ENCODE measurements around the gene CDR2.

The CDR2 gene

GRCh38 chr16:22329199-22329695, 45.2 kb downstream of the CDR2 start:
- TF ChIP-seq POLR2A (IDR thresholded peaks at IDR 0.05; ENCODE audit: low read depth, low read length), result no peak
- FAIRE-seq (no peak), DNase-seq (ENCODE audit: insufficient read length, low spot score) (no peak)

- FAIRE-seq (no peak), DNase-seq (ENCODE audit: insufficient read length, low spot score) (no peak)
- no peak for TF ChIP-seq POLR2A (IDR thresholded peaks at IDR 0.05; ENCODE audit: low read depth, low read length)
Observed at GRCh38 chr16:22328081-22328725, 46.2 kb downstream of the CDR2 start.

DNA sequence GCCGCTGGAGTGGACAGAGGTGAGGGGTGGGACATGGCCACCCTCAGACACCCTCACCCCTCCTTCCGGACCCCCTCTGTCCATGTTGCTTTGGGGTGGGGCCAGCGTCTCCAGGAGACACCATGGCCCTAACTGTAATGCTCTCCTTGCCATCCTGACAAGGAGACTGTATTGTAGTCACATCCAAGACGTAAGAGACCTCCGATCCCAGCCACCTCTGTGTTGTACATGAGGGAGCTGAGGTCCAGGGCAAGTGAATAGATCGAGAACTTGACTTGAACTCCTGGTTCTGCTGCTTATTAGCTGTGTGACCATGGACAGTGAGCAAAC, 47.0 kb downstream of the CDR2 start:
- no peak for TF ChIP-seq POLR2A (IDR thresholded peaks at IDR 0.05; ENCODE audit: low read depth, low read length)
- FAIRE-seq (no peak), DNase-seq (ENCODE audit: insufficient read length, low spot score) (no peak)

DNA sequence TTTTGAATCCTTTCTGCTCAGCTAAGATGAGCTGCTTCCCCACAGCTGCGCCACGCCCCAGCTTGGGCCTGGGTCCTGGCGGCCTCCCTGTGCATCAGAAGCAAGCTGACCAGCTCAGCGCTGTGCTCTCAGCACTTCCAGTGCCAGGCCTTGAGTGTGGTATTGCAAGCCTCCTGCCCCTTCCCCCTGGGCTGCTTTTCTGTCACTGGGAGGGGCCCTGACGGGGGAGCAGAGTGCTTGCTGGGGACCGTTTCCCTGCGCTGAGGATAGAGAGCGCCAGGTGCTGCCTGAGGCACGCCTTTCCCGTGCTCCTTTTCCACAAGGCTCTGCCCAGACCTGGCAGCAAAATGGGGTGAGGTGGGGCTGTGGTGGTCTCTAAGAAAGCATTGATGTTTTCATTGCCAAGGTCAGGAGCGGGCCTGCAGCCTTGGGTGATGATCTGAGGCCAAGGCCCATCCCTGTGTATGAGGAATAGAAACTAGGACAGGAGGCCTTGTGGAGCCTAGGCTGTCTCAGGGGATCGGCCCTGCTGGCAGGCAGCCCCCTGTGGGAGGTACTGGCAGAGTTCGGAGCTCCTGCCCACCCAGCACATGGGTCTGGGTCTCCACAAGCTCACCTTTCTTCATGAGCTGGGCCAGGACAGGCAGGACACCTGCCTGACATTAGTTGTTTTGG, 47.5 kb downstream of the CDR2 start:
- DNase-seq (ENCODE audit: insufficient read length, low spot score), result no peak

DNA sequence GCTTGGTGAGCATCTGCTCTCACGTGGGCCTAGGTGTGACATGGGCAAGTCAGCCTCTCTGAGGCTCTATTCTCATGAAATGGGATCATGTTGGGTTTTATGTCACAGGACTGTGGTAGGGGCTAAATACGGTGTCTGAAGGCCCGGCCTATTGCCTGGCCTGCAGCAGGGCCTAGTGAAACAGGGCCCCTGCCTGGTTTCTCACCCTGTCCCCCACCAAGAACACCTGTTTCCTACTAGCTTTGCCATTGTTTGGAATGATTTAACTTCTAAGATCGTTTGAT, 48.1 kb downstream of the CDR2 start:
- DNase-seq (ENCODE audit: insufficient read length, low spot score) (no peak), FAIRE-seq (no peak)
- TF ChIP-seq POLR2A (IDR thresholded peaks at IDR 0.05; ENCODE audit: low read depth, low read length), result no peak

More for the DNA sequence above, 47.5 kb downstream of the CDR2 start:
- no peak for FAIRE-seq
- no peak for TF ChIP-seq POLR2A (IDR thresholded peaks at IDR 0.05; ENCODE audit: low read depth, low read length)

DNA sequence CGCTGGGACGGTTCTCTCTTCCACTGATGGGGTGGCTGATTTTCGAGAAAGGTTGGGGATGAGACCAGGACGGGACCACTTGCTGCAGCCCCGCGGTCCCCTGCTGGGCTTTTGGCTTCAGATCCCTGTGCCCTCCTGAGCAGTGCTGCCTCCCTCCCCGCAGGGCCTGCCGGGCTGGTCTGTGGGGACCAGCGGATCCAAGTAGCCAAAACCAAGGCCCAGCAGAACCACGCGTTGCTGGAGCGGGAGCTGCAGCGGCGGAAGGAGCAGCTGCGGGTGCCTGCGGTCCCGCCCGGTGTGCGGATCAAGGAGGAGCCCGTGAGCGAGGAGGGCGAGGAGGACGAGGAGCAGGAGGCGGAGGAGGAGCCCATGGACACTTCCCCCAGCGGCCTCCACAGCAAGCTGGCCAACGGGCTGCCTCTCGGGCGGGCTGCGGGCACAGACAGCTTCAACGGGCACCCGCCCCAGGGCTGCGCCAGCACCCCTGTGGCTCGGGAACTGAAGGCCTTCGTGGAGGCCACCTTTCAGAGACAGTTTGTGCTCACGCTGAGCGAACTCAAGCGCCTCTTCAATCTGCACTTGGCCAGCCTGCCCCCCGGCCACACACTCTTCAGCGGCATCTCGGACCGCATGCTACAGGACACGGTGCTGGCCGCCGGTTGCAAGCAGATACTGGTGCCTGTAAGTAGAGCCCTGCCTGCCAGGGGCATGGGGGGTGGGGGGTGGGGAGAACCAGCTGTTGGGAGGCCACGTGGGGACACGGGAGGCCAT, 48.6 kb downstream of the CDR2 start:
- no peak for FAIRE-seq

DNA sequence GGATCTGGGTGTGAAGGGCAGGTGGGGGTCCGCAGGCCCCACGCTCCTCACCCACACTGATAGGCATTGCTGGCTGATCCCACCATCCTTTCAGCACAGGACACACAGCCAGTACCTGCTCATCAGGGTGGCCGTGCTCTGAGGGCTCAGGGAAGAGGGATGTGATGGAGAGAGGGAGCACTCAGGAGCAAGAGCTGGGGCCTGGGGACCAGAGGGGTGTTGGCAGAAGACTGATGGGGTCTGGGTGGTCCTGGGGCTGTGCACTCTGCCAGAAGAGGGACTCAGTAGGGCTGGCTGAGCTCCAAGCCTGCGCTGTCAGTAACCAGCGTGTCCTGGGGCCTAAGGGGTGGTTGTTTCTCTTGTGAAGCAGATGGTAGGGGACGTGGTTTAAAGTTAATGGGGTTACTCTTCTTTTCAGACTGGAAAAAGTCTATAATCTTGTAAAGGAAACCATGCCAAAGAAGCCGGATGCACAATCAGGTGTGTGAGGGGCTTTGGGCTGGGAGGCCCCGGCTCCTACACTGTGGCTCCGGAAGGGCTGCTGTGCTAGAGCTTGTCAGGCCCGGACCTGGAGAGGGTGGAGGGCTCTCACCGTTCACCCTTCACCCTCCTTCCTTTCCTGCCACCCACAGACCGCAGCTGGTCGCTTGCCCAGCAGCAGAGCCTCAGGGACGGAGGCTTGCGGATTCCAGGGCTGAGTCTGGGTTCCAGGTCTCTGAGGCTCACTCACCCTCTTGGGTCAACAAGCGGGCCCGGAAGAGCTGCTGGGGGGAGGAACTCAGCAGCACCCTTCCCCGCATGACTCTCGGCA, 49.4 kb downstream of the CDR2 start:
- FAIRE-seq, result no peak

More for the DNA sequence above, 48.6 kb downstream of the CDR2 start:
- TF ChIP-seq POLR2A (IDR thresholded peaks at IDR 0.05; ENCODE audit: low read depth, low read length), result no peak
- no peak for DNase-seq (ENCODE audit: insufficient read length, low spot score)

GRCh38 chr16:22323959-22324786, 50.2 kb downstream of the CDR2 start:
- no peak for TF ChIP-seq POLR2A (IDR thresholded peaks at IDR 0.05; ENCODE audit: low read depth, low read length)
- FAIRE-seq (no peak), DNase-seq (ENCODE audit: insufficient read length, low spot score) (no peak)

More for the DNA sequence above, 49.4 kb downstream of the CDR2 start:
- TF ChIP-seq POLR2A (IDR thresholded peaks at IDR 0.05; ENCODE audit: low read depth, low read length), result no peak
- no peak for DNase-seq (ENCODE audit: insufficient read length, low spot score)

DNA sequence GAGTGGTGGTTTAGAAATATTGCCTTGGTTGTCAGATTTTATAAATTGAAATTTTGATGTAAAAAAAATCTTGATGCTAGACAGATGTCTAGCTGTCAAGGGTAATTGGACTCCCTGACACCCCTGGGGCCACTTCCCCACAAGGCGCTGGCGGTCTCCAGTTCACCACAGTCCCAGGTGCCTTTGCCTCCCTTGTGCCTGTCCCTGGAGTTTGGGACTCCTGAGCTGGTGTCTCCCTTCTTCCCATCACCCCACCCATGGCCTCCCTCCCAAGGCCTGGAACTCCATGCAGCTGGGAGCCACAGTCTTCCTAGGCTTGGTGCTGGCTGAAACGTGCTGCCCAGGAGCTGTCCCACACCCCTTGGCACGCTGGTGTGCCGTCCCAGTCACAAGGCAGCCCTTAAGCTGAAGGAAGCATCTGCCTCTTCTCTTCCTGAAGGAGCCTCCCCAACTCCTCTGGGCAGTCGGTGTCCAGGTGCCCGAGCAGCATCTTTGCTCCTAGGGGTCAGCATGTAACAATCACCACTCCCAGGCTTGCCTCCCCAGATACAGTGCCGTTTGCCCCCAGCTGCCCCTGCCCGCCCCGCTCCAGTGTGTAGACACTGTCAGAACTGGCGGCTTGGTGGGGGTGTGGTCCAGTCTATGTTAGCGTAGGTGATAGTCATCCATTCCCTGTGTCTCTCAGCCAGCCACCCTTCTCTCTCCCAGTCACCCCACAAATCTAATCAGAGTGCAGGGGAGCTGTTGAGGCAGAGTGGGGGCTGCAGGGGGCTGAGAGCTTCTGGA, 51.1 kb downstream of the CDR2 start:
- no peak for TF ChIP-seq POLR2A (IDR thresholded peaks at IDR 0.05; ENCODE audit: low read depth, low read length)
- FAIRE-seq (no peak), DNase-seq (ENCODE audit: insufficient read length, low spot score) (no peak)

- FAIRE-seq, result no peak
- TF ChIP-seq POLR2A (IDR thresholded peaks at IDR 0.05; ENCODE audit: low read depth, low read length), result no peak
Observed at GRCh38 chr16:22322741-22323140, 51.7 kb downstream of the CDR2 start.

DNA sequence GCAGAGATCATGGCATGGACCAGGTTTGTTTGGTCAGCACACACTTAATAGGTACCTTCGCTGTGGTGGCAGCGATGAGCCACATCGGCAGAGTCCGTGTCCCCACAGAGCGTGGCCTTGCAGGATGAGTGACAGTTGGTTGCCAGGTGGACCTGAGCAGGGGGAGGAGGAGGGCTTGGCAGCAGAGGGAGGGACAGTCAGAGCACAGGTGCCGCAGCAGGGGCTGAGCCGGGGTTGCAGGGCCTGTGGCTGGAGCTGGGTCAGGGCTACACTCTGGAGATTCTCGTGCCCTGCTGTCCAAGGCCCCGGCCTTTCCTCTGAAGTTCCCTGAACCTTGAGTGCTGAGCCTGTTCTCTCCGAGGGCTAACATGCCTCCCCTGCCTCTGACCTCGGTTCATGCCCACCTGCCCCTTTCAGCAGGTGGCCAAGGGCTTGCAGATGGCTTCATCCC, 52.4 kb downstream of the CDR2 start:
- no peak for DNase-seq (ENCODE audit: insufficient read length, low spot score)
- no peak for TF ChIP-seq POLR2A (IDR thresholded peaks at IDR 0.05; ENCODE audit: low read depth, low read length)
- no peak for FAIRE-seq

More at GRCh38 chr16:22322741-22323140, 51.7 kb downstream of the CDR2 start:
- DNase-seq (ENCODE audit: insufficient read length, low spot score), result no peak

- no peak for TF ChIP-seq POLR2A (IDR thresholded peaks at IDR 0.05; ENCODE audit: low read depth, low read length)
- DNase-seq (ENCODE audit: insufficient read length, low spot score), result peak; percentile 75
- peak; percentile 81 for FAIRE-seq
Observed at GRCh38 chr16:22321340-22322001, 52.9 kb downstream of the CDR2 start.

Measured in H54 (cell line).